ENCODE results near the gene ATG2A.

DNA sequence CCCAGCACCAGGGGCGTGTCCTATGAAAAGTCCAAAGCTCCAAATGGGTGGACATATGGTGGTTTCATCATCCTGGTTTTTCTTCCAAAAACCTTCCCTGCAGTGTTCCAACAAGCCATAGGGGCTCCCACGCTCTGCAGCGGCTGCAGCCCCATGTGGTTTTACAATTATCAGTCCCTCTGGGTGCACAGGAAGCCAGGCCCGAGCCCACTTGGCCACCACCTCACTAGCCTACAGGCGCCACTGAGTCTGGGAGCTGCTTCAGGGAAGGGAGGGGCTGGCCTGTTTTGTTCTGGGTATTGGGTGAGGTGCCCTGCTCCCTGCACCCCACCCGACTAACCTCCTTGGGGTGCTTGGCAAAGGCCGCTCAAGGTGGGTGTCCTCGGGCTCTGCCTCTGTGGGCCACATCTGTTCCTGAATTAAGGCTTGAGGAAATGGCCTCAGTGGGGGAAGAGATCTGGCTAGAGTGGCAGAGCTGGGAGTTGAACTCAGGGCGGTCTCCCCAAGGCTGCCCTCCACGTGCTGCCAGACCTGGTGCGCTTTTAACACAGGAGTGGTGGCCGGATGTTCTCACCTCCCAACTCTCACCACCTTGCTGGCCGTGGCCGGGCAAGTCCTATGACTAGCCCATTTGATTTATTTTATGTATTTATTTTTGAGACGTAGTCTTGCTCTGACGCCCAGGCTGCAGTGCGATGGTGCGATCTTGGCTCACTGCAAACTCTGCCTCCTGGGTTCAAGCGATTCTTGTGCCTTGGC is 67.2 kb downstream of the ATG2A start:
- TF ChIP-seq, protein P1, sequence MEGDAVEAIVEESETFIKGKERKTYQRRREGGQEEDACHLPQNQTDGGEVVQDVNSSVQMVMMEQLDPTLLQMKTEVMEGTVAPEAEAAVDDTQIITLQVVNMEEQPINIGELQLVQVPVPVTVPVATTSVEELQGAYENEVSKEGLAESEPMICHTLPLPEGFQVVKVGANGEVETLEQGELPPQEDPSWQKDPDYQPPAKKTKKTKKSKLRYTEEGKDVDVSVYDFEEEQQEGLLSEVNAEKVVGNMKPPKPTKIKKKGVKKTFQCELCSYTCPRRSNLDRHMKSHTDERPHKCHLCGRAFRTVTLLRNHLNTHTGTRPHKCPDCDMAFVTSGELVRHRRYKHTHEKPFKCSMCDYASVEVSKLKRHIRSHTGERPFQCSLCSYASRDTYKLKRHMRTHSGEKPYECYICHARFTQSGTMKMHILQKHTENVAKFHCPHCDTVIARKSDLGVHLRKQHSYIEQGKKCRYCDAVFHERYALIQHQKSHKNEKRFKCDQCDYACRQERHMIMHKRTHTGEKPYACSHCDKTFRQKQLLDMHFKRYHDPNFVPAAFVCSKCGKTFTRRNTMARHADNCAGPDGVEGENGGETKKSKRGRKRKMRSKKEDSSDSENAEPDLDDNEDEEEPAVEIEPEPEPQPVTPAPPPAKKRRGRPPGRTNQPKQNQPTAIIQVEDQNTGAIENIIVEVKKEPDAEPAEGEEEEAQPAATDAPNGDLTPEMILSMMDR (IDR thresholded peaks at IDR 0.05; ENCODE audit: insufficient read depth, low read depth, low read length): no peak
- TF ChIP-seq EZH2 (IDR thresholded peaks at IDR 0.05; ENCODE audit: insufficient read depth, low read length): no peak

Data from astrocyte (in vitro differentiated cells and primary cell).